K562 (cell line): ENCODE data around the gene MFNG.

Experiments
- GTF2F1 ChIP-seq: IDR thresholded peaks from 2 replicates; pipeline ENCODE4 v1.6.1; 2011; ENCODE audit warnings: low read depth, low read length, improper control_type of control experiment
- NCOA1 ChIP-seq: fragments of 450-650 bp; IDR thresholded peaks from 2 replicates; pipeline ENCODE4 v1.6.1; 2016; ENCODE audit warnings: low read depth
- POLR2A ChIP-seq: fragments of 450-650 bp; conservative IDR thresholded peaks from 2 replicates; pipeline ENCODE4 v1.6.1; 2016
- TF ChIP-seq, protein P1 (sequence below): fragments of 250-450 bp; sonication (Bioruptor Pico); IDR thresholded peaks from 2 replicates; pipeline ENCODE4 v1.4.0; 2020; ENCODE audit warnings: mild to moderate bottlenecking, moderate library complexity, borderline replicate concordance

- TF ChIP-seq GTF2F1 (no peak), NCOA1 (no peak), POLR2A (no peak)
- TF ChIP-seq, protein P1, sequence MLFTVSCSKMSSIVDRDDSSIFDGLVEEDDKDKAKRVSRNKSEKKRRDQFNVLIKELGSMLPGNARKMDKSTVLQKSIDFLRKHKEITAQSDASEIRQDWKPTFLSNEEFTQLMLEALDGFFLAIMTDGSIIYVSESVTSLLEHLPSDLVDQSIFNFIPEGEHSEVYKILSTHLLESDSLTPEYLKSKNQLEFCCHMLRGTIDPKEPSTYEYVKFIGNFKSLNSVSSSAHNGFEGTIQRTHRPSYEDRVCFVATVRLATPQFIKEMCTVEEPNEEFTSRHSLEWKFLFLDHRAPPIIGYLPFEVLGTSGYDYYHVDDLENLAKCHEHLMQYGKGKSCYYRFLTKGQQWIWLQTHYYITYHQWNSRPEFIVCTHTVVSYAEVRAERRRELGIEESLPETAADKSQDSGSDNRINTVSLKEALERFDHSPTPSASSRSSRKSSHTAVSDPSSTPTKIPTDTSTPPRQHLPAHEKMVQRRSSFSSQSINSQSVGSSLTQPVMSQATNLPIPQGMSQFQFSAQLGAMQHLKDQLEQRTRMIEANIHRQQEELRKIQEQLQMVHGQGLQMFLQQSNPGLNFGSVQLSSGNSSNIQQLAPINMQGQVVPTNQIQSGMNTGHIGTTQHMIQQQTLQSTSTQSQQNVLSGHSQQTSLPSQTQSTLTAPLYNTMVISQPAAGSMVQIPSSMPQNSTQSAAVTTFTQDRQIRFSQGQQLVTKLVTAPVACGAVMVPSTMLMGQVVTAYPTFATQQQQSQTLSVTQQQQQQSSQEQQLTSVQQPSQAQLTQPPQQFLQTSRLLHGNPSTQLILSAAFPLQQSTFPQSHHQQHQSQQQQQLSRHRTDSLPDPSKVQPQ (CRISPR knock-in tag) = no peak
Observed at GRCh38 chr22:37482244-37482643, 3.9 kb downstream of the MFNG start.
